Loucy (cell line): Measurements from ENCODE around the gene STON1.

Source experiments
- H2AFZ ChIP-seq: fragments of 200-600 bp; sonication (generic); 2 replicates; pipeline ENCODE4 v1.6.0; 2016; ENCODE audit warnings: antibody characterized with exemption, mild to moderate bottlenecking, low read length, moderate library complexity
- H3F3A ChIP-seq: fragments of 200-600 bp; 2 replicates; pipeline ENCODE4 v1.6.0; 2016; ENCODE audit warnings: antibody characterized with exemption, low read depth, mild to moderate bottlenecking
- H3K27me3 ChIP-seq: fragments of 200-600 bp; sonication (generic); 2 replicates; pipeline ENCODE4 v1.6.1; 2014; ENCODE audit warnings: low read length, mild to moderate bottlenecking; ENCODE audit not compliant: insufficient read depth, poor library complexity, severe bottlenecking
- H3K36me3 ChIP-seq: fragments of 200-600 bp; sonication (generic); 2 replicates; pipeline ENCODE4 v1.6.1; 2016; ENCODE audit warnings: low read length; ENCODE audit not compliant: insufficient read depth
- H3K4me1 ChIP-seq: fragments of 200-600 bp; sonication (generic); 2 replicates; pipeline ENCODE4 v1.5.1; 2014; ENCODE audit warnings: low read length, mild to moderate bottlenecking; ENCODE audit not compliant: insufficient read depth, poor library complexity, severe bottlenecking
- H3K4me2 ChIP-seq: fragments of 200-600 bp; sonication (generic); 2 replicates; pipeline ENCODE4 v1.6.0; 2014; ENCODE audit warnings: antibody characterized with exemption, low read length, low read depth, mild to moderate bottlenecking; ENCODE audit not compliant: poor library complexity, severe bottlenecking
- H3K4me3 ChIP-seq: fragments of 200-600 bp; sonication (generic); 2 replicates; pipeline ENCODE4 v1.5.1; 2014; ENCODE audit warnings: low read length, mild to moderate bottlenecking, mixed read lengths; ENCODE audit not compliant: poor library complexity, severe bottlenecking
- H3K79me2 ChIP-seq: fragments of 200-600 bp; sonication (generic); 2 replicates; pipeline ENCODE4 v1.6.1; 2014; ENCODE audit warnings: low read length; ENCODE audit not compliant: insufficient read depth
- H3K9ac ChIP-seq: fragments of 200-600 bp; sonication (generic); 2 replicates; pipeline ENCODE4 v1.6.0; 2014; ENCODE audit warnings: mild to moderate bottlenecking, low read depth, low read length, moderate library complexity; ENCODE audit not compliant: poor library complexity, severe bottlenecking
- H3K9me2 ChIP-seq: fragments of 200-600 bp; sonication (generic); replicated peaks from 2 replicates; pipeline ENCODE4 v1.6.1; 2016; ENCODE audit warnings: low read depth, low read length, mixed read lengths
- H3K9me3 ChIP-seq: fragments of 200-600 bp; sonication (generic); 2 replicates; pipeline ENCODE4 v1.6.1; 2014; ENCODE audit warnings: mild to moderate bottlenecking, antibody characterized with exemption, low read length, low read depth; ENCODE audit not compliant: insufficient read depth
- H4K20me1 ChIP-seq: fragments of 200-600 bp; sonication (generic); 2 replicates; pipeline ENCODE4 v1.6.0; 2014; ENCODE audit warnings: antibody characterized with exemption, low read length, mild to moderate bottlenecking; ENCODE audit not compliant: insufficient read depth, poor library complexity, severe bottlenecking
- CTCF ChIP-seq: fragments of 200-600 bp; sonication (generic); conservative IDR thresholded peaks from 2 replicates; pipeline ENCODE4 v1.5.1; 2014; ENCODE audit warnings: mild to moderate bottlenecking, antibody characterized with exemption, low read length
- EZH2phosphoT487 ChIP-seq: fragments of 200-600 bp; IDR thresholded peaks from 2 replicates; pipeline ENCODE4 v1.6.1; 2018; ENCODE audit warnings: antibody characterized with exemption, mild to moderate bottlenecking, moderate library complexity, borderline replicate concordance

Gene STON1

GRCh38 chr2:48532824-48533223, 2.9 kb downstream of the STON1 start:
- TF ChIP-seq EZH2phosphoT487 (no peak), CTCF (no peak)
- no peak overlapping the region for H3K4me3 ChIP-seq
- H3K27me3 ChIP-seq, result no peaks in the 10 kb centered on the region
- H3F3A ChIP-seq, result 0 out of 2 replicates have a peak, but pooled peaks cover 4% of the 10 kb centered on the region
- H4K20me1 ChIP-seq, result no peaks in the 10 kb centered on the region
- peaks cover 14% of the 10 kb centered on the region for H3K4me1 ChIP-seq
- H3K9me2 ChIP-seq, result no peaks in the 10 kb centered on the region
- H3K36me3 ChIP-seq, result no peaks in the 10 kb centered on the region
- H3K9ac ChIP-seq, result no peak overlapping the region
- H3K79me2 ChIP-seq, result no peaks in the 10 kb centered on the region
- H2AFZ ChIP-seq, result no peak overlapping the region
- no peak overlapping the region for H3K4me2 ChIP-seq
- H3K9me3 ChIP-seq, result no peaks in the 10 kb centered on the region

GRCh38 chr2:48534781-48535180, 4.8 kb downstream of the STON1 start:
- Histone ChIP-seq H3K4me1 (peaks cover 14% of the 10 kb centered on the region), H3K27me3 (no peaks in the 10 kb centered on the region), H3K79me2 (no peaks in the 10 kb centered on the region), H3K4me2 (no peak overlapping the region), H2AFZ (no peak overlapping the region), H3F3A (0 out of 2 replicates have a peak, but pooled peaks cover 4% of the 10 kb centered on the region), H4K20me1 (no peaks in the 10 kb centered on the region), H3K36me3 (no peaks in the 10 kb centered on the region), H3K9me2 (no peaks in the 10 kb centered on the region), H3K9ac (no peak overlapping the region), H3K4me3 (no peak overlapping the region), H3K9me3 (no peaks in the 10 kb centered on the region)
- TF ChIP-seq CTCF (no peak), EZH2phosphoT487 (no peak)

- Histone ChIP-seq H3K79me2 (no peaks in the 10 kb centered on the region), H3K9me2 (no peaks in the 10 kb centered on the region), H3K4me2 (no peak overlapping the region), H3K36me3 (no peaks in the 10 kb centered on the region), H4K20me1 (no peaks in the 10 kb centered on the region), H3K4me1 (no peaks in the 10 kb centered on the region), H3K4me3 (no peak overlapping the region), H3K9ac (no peak overlapping the region), H3F3A (no peaks in the 10 kb centered on the region), H3K27me3 (no peaks in the 10 kb centered on the region), H2AFZ (no peak overlapping the region), H3K9me3 (no peaks in the 10 kb centered on the region)
- TF ChIP-seq EZH2phosphoT487, result no peak
- no peak for TF ChIP-seq CTCF
Observed at GRCh38 chr2:48540237-48540935, 10.4 kb downstream of the STON1 start.
